ENCODE measurements around the gene ECHS1. TPM values are rescaled to one million over a fixed set of nuclear protein-coding genes. Genes with fewer than 3 reads are reported as not detected.

Gene ECHS1
- total RNA-seq, 1 experiment from 2014 or later = 58.0 TPM

GRCh38 chr10:133391761-133392518 is 18.8 kb upstream of the ECHS1 start:
- H3K9me3 ChIP-seq (ENCODE audit: control insufficient read depth in 1 of 2, insufficient read depth in 1 of 2, low read depth in 1 of 2, low read length in 2 of 2) = no peaks in the 10 kb centered on the region
- no peak overlapping the region for H2AFZ ChIP-seq (ENCODE audit: low read depth, low read length, poor library complexity, severe bottlenecking)
- no peaks in the 10 kb centered on the region for H3K9me2 ChIP-seq (ENCODE audit: insufficient read depth)
- CTCF ChIA-PET = no interaction called here
- RAD21 ChIA-PET (ENCODE audit: low non-redundant PET in 1 of 2, low total read pairs in 2 of 2, uncharacterized antibody in 2 of 2, unreplicated experiment in 2 of 2) = no interaction called here
- BruUV-seq (replicated peaks) = no TSS peak
- DNase-seq (ENCODE audit: low read depth, low spot score) (no peak), ATAC-seq (no peak)
- TF ChIP-seq CEBPB (IDR thresholded peaks at IDR 0.05; ENCODE audit: low read depth) (no peak), YY1 (IDR thresholded peaks at IDR 0.05; ENCODE audit: extremely low read depth, insufficient replicate concordance, low read depth, low read length) (no peak), ELF1 (IDR thresholded peaks at IDR 0.05; ENCODE audit: borderline replicate concordance, low read depth) (no peak), ZBTB33 (IDR thresholded peaks at IDR 0.05; ENCODE audit: extremely low read depth, insufficient replicate concordance, low read length) (no peak), CBX3 (IDR thresholded peaks at IDR 0.05; ENCODE audit: low read depth) (no peak), EZH2phosphoT487 (IDR thresholded peaks at IDR 0.05; ENCODE audit: borderline replicate concordance) (no peak), SRF (IDR thresholded peaks at IDR 0.05; ENCODE audit: low read depth) (no peak), ATF3 (IDR thresholded peaks at IDR 0.05) (no peak), TCF7L2 (IDR thresholded peaks at IDR 0.05; ENCODE audit: borderline replicate concordance, extremely low read depth, insufficient read depth, insufficient read length) (no peak), EZH2 (IDR thresholded peaks at IDR 0.05) (no peak), ZNF274 (IDR thresholded peaks at IDR 0.05; ENCODE audit: low read depth, low read length) (no peak)
- peaks cover 3 to 7% of the 10 kb centered on the region in 2 experiments; a peak in 2 of 4 replicates for H3K36me3 ChIP-seq (ENCODE audit: control insufficient read depth in 1 of 2, insufficient read depth in 2 of 2, low read length in 2 of 2)
- no peak overlapping the region for H3K27ac ChIP-seq (ENCODE audit: low read depth, low read length)
- peaks cover 22% of the 10 kb centered on the region for H3K79me2 ChIP-seq (ENCODE audit: insufficient read depth, low read length)
- H3K9ac ChIP-seq (ENCODE audit: low read length) = no peak overlapping the region
- H3K4me2 ChIP-seq (ENCODE audit: low read length) = no peak overlapping the region
- H3K27me3 ChIP-seq (ENCODE audit: insufficient read depth, low read length) = no peaks in the 10 kb centered on the region
- peaks cover 2 to 11% of the 10 kb centered on the region in 2 experiments for H3K4me1 ChIP-seq (ENCODE audit: control insufficient read depth in 1 of 2, insufficient read depth in 2 of 2, low read length in 2 of 2)
- no peak overlapping the region for H3K4me3 ChIP-seq (replicated peaks in 1 of 2; ENCODE audit: low read depth in 1 of 2, low read length in 2 of 2)
- POLR2A ChIA-PET = no interaction called here
- intact Hi-C loops (cut with micrococcal nuclease) = no loop called here
- H4K20me1 ChIP-seq (ENCODE audit: insufficient read depth) = no peaks in the 10 kb centered on the region
